Measurements from ENCODE around the gene SEMA3G. TPM values are rescaled to one million over a fixed set of nuclear protein-coding genes. Genes with fewer than 3 reads are reported as not detected.

SEMA3G gene
- total RNA-seq, 2 experiments from 2014 or later = not detected

DNA sequence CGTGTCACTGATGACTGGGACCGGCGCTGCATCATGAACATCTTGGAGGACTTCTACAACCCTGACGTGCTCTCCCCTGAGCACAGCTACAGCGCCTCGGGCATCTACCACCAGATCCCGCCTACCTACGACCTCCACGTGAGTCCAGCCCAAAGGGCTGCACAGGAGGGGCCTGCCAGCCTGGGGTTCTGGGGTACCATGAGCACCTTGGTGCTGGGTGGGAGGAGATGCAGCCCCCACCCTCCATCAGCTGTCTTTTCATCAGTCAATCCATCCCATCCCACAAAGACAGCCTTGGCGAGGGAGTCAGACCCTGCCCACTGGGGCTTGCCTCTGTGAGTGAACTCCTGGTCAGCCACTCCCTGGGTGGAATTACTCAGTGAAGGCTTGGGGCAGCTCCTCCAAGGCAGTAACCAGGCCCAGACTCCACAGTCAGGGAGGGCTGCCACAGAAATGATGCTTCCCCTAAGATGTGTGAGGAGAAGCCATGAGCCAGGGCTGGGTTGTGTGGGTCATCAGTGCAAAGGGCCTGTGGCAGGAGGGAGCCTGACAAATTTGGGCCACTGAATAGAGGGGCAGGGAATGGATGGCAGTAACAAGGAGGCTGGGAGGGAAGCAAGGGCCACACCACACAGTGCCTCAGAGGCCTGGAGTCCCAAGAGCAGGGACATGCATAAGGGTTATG is 47.9 kb downstream of the SEMA3G start:
- H3K27ac Mint-ChIP-seq = no peak overlapping the region
- H3K36me3 Mint-ChIP-seq (ENCODE audit: low read depth) = peaks cover 7% of the 10 kb centered on the region
- H3K9me3 Mint-ChIP-seq = no peaks in the 10 kb centered on the region

DNA sequence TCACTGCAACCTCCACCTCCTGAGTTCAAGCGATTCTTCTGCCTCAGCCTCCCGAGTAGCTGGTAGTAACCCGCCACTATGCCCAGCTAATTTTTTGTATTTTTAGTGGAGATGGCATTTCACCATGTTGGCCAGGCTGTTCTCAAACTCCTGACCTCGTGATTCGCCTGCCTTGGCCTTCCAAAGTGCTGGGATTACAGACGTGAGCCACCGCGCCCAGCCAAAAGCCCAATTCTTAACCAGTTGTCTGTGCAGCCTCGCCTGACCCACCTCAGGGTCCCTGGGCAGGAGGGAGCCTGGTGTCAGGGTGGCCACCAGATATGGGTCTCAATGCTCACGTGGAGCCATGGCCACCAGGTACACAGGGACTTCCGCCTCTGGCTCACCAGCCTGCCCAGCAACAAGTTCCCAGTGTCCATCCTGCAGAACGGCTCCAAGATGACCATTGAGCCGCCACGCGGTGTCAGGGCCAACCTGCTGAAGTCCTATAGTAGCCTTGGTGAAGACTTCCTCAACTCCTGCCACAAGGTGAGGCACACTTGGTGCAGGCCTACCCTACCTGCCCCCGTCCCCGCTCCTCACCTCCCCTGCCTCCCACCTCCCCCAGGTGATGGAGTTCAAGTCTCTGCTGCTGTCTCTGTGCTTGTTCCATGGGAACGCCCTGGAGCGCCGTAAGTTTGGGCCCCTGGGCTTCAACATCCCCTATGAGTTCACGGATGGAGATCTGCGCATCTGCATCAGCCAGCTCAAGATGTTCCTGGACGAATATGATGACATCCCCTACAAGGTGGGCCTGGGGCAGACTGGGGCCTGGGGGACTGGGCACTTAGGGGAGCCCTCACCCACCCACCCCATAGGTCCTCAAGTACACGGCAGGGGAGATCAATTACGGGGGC is 48.6 kb downstream of the SEMA3G start:
- H3K4me1 Mint-ChIP-seq (ENCODE audit: low read depth) = no peaks in the 10 kb centered on the region
- H3K27ac Mint-ChIP-seq = no peak overlapping the region
- TF ChIP-seq, protein P1, sequence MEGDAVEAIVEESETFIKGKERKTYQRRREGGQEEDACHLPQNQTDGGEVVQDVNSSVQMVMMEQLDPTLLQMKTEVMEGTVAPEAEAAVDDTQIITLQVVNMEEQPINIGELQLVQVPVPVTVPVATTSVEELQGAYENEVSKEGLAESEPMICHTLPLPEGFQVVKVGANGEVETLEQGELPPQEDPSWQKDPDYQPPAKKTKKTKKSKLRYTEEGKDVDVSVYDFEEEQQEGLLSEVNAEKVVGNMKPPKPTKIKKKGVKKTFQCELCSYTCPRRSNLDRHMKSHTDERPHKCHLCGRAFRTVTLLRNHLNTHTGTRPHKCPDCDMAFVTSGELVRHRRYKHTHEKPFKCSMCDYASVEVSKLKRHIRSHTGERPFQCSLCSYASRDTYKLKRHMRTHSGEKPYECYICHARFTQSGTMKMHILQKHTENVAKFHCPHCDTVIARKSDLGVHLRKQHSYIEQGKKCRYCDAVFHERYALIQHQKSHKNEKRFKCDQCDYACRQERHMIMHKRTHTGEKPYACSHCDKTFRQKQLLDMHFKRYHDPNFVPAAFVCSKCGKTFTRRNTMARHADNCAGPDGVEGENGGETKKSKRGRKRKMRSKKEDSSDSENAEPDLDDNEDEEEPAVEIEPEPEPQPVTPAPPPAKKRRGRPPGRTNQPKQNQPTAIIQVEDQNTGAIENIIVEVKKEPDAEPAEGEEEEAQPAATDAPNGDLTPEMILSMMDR (IDR thresholded peaks at IDR 0.05) = no peak
- ChIA-PET CTCF (interaction anchor here (1.5 kb wide), 1 partner anchor 57 kb away, joined by 4 read pairs; no protein-coding TSS in a partner anchor), POLR2A (interaction anchor here (0.7 to 1.7 kb wide), 5 partner anchors 8 to 1258 kb away, joined by 3 to 7 read pairs (median 3); no protein-coding TSS in a partner anchor)
- no peak for ATAC-seq
- peaks cover 7% of the 10 kb centered on the region for H3K36me3 Mint-ChIP-seq (ENCODE audit: low read depth)
- H3K4me3 Mint-ChIP-seq = no peak overlapping the region
- DNase-seq = no peak
- no peaks in the 10 kb centered on the region for H3K9me3 Mint-ChIP-seq
- no peaks in the 10 kb centered on the region for H3K27me3 Mint-ChIP-seq
- intact Hi-C loops (cut with micrococcal nuclease) = no loop called here

More for the DNA sequence above, 47.9 kb downstream of the SEMA3G start:
- TF ChIP-seq, protein P1 (IDR thresholded peaks at IDR 0.05) = no peak
- CTCF ChIA-PET = no interaction called here
- Mint-ChIP-seq H3K4me3 (no peak overlapping the region), H3K27me3 (no peaks in the 10 kb centered on the region), H3K4me1 (ENCODE audit: low read depth) (no peaks in the 10 kb centered on the region)
- ATAC-seq (no peak), DNase-seq (no peak)
- intact Hi-C loops (cut with micrococcal nuclease) = no loop called here
- POLR2A ChIA-PET = interaction anchor here (0.8 to 1.7 kb wide), 3 partner anchors 8 to 12 kb away, joined by 3 to 7 read pairs (median 3); no protein-coding TSS in a partner anchor

DNA sequence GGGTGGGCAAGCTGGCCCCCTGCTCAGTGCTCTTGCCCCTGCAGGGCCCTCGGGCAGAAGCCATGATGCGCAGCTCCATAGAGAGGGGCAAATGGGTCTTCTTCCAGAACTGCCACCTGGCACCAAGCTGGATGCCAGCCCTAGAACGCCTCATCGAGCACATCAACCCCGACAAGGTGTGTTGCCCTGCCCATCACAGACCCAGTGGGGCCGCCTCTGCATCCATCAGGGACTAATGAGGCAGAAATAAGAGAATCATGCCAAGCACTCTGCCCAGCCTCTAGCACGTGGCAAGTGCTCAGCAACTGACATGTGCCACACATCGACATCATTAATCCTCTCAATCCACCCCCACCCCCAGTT is 49.4 kb downstream of the SEMA3G start:
- POLR2A ChIA-PET = interaction anchor here (0.7 to 1.0 kb wide), 2 partner anchors 9 to 1257 kb away, joined by 3 read pairs; no protein-coding TSS in a partner anchor
- no peak for DNase-seq
- Mint-ChIP-seq H3K27ac (no peak overlapping the region), H3K4me1 (ENCODE audit: low read depth) (no peaks in the 10 kb centered on the region), H3K4me3 (no peak overlapping the region), H3K36me3 (ENCODE audit: low read depth) (peaks cover 7% of the 10 kb centered on the region), H3K27me3 (no peaks in the 10 kb centered on the region), H3K9me3 (no peaks in the 10 kb centered on the region)
- no peak for ATAC-seq
- TF ChIP-seq, protein P1 (IDR thresholded peaks at IDR 0.05) = no peak
- intact Hi-C loops (cut with micrococcal nuclease) = no loop called here
- CTCF ChIA-PET = interaction anchor here (1.5 kb wide), 1 partner anchor 56 kb away, joined by 4 read pairs; no protein-coding TSS in a partner anchor

DNA sequence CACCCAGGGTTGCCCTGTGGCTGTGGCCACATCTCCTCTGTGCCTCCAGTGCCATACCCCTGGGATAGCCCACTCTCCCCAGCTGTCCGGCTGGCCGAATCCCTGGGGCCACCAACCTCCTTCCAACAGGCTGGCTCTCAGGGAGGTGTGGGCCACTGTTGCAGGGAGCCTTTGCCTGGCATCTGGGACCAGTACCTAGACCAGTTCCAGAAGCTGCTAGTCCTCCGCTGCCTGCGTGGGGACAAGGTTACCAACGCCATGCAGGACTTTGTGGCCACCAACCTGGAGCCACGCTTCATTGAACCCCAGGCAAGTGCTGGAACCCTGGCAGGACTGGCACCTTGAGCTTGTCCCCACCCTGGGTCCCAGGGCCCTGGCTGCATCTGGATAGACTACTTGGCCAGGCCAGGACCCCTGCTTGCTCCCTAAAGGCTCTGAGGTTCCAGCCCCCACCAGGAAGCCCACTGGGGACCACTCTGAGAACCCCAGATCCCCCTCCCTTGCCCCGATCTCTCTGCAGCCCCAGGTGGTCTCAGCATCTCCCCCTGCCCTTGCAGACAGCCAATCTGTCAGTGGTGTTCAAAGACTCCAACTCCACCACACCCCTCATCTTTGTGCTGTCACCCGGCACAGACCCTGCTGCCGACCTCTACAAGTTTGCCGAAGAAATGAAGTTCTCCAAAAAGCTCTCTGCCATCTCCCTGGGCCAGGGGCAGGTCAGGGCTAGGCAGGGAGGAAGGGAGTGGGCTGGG is 50.0 kb downstream of the SEMA3G start:
- H3K9me3 Mint-ChIP-seq = no peaks in the 10 kb centered on the region
- H3K4me1 Mint-ChIP-seq (ENCODE audit: low read depth) = no peaks in the 10 kb centered on the region
- no peak for ATAC-seq
- ChIA-PET CTCF (interaction anchor here (1.5 kb wide), 1 partner anchor 56 kb away, joined by 4 read pairs; no protein-coding TSS in a partner anchor), POLR2A (interaction anchor here (1.0 kb wide), 1 partner anchor 9 kb away, joined by 3 read pairs; no protein-coding TSS in a partner anchor)
- H3K27ac Mint-ChIP-seq = no peak overlapping the region
- H3K27me3 Mint-ChIP-seq = no peaks in the 10 kb centered on the region
- H3K36me3 Mint-ChIP-seq (ENCODE audit: low read depth) = peaks cover 7% of the 10 kb centered on the region
- DNase-seq = no peak
- TF ChIP-seq, protein P1 (IDR thresholded peaks at IDR 0.05) = no peak
- H3K4me3 Mint-ChIP-seq = no peak overlapping the region
- intact Hi-C loops (cut with micrococcal nuclease) = no loop called here

Measured in activated CD8-positive, alpha-beta T cell treated with anti-CD3 and anti-CD28 coated beads for 36 hours (primary cell).